GM12873 (cell line): Measurements from ENCODE around the gene WDR7.

Experiments used
- TF ChIP-seq, protein P1 (sequence below): IDR thresholded peaks from 2 replicates; pipeline ENCODE4 v1.5.1; 2012; ENCODE audit warnings: low read depth, mild to moderate bottlenecking, moderate library complexity, low read length, control low read depth; ENCODE audit not compliant: insufficient read depth; ENCODE audit errors: missing control alignments

The WDR7 gene

DNA sequence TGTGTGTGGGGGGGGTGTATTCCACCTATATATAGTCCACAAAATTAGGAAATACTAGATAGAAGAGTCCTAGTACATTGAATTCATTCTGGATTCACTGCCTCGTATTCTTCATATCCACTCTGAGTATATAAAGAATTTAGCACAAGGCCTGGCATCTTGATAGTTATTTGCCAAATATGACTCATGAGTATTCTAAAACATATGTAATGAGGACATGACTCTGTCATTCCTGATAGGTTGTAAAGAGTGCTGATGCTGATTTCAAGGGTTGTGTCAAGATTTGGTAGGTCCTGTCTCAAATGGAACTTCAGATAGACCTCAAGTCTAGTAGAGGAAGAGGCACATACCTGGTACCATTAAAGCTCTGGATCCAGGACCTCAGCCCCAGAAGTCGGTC, 322.3 kb downstream of the WDR7 start:
- TF ChIP-seq, protein P1, sequence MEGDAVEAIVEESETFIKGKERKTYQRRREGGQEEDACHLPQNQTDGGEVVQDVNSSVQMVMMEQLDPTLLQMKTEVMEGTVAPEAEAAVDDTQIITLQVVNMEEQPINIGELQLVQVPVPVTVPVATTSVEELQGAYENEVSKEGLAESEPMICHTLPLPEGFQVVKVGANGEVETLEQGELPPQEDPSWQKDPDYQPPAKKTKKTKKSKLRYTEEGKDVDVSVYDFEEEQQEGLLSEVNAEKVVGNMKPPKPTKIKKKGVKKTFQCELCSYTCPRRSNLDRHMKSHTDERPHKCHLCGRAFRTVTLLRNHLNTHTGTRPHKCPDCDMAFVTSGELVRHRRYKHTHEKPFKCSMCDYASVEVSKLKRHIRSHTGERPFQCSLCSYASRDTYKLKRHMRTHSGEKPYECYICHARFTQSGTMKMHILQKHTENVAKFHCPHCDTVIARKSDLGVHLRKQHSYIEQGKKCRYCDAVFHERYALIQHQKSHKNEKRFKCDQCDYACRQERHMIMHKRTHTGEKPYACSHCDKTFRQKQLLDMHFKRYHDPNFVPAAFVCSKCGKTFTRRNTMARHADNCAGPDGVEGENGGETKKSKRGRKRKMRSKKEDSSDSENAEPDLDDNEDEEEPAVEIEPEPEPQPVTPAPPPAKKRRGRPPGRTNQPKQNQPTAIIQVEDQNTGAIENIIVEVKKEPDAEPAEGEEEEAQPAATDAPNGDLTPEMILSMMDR, result no peak

DNA sequence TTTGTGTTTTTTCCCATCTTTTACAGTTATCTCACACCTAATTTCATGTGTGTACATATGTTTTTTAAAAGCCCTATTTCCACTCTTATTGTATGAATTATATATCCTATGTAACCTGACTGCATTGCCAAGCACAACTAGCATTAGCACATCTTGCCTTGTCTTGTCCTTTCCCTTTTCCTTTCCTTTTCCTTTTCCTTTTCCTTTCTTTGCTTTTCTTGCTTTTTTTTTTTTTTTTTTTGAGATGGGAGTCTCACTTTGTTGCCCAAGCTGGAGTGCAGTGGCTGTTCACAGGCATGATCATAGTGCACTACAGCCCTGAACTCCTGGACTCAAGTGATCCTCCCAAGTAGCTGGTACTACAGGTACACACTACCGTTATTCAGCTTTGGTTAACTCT, 323.0 kb downstream of the WDR7 start:
- TF ChIP-seq, protein P1, result no peak

DNA sequence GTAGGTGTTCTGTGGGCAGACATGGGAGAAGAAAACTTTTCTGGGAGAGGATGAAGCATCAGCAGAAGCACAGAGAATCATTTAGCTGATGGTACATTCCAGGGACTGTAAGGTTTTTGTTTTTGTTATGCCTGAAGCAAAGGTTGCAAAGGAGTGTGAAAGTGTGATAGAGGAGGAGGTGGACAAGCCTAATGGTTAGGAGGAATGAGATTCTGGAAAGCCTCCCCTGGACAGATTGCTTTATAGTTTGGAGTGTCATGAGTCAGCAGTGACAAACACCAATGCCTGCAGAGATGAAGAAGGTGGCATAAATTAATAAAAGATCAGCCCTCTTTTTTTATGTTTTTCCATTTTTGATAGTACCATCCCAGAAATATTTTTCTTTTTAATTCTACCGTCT, 324.1 kb downstream of the WDR7 start:
- TF ChIP-seq, protein P1, result no peak

DNA sequence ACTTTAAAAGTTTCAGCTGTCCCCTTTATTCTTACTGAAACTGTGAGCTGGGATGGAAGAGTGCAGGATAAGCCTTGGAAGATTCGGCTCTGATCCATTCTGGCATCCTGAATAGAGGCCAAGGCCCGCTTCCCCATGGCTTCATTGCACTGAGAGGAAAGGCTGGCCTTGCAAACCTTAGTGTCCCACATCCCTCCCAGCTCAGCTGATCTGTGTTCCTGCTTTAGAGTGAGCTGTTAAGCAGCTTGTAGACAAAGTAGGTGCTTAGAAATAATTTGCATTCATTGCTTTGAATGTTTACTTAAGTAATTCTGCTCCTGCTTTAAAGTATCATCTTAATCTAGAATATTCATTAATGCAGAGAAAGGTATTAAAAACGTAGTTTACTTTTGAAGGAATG, 326.1 kb downstream of the WDR7 start:
- TF ChIP-seq, protein P1, result no peak

DNA sequence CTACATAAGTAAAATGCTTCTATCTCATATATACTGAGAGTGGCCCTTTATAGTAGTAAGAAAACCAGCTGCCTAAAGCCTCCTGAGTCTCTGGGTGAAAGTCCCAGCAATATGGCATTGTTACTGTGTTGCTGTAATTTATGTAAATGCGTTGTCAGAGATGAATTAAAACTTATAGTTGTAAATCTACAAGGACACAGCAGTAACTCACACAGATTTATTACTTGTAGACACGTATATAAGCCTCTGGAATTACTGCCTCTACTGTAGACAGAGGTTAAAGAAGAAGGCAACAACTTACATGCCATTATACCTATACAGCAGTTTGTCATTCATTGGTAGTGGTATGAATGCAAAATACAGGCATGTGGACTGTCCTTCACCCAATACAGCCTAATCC, 326.6 kb downstream of the WDR7 start:
- TF ChIP-seq, protein P1, result no peak

DNA sequence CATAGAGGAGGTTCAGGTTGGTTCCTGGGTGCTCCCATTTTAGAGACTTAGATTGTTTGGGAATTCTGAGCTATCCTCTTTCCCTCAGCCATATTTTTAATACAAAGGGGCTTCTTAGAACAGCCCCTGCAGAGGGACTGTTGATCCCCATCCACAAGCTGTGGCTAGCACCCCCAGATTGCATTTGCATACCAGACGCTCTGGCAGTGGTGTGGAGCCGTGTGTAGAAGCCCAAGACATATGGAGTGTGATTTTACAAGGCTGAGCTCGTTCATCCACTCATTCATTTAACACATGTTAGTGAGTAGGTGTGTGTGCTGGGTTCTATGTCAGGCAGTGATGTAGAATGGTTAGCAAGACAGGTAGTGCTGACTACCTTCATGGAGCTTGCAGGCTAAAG, 329.0 kb downstream of the WDR7 start:
- TF ChIP-seq, protein P1, result no peak

DNA sequence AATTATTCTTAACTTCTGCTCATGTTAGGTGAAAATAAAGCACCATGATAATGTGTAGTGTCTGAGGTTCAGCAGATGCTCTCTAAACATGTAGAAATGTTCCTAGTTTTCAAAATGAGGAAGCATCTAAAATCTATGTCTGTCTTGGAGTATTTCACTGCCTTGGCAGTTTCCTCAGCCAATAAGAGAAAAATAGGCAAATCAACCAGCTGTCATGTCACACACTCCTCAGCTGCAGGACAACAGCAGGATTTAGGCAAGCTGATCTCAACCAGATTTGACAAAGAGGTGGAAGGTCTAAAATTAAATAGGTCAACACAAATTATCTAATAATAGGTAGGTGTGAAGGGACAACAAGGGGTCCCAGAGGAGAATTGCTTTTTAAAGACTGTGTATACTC, 331.6 kb downstream of the WDR7 start:
- TF ChIP-seq, protein P1, result no peak
